Lower leg skin (tissue), 4 donors: ENCODE results near the gene WDR6. TPM values are rescaled to one million over a fixed set of nuclear protein-coding genes. Genes with fewer than 3 reads are reported as not detected.

ENCODE experiments used
- DNase-seq, 2 donors: peaks; one replicate each; pipeline ENCODE4 v3.0.0-alpha.2; 2019; ENCODE audit warnings: low spot score in 2 of 2
- H3K4me3 ChIP-seq: fragments of 200-600 bp; sonication (generic); 2 replicates; pipeline ENCODE4 v1.5.1; 2017; ENCODE audit warnings: mild to moderate bottlenecking, low read depth; ENCODE audit not compliant: poor library complexity, severe bottlenecking
- CTCF ChIP-seq, 3 donors: fragments of 450-650 bp; IDR thresholded peaks; one replicate each; pipeline ENCODE4 v1.5.1; 2016; ENCODE audit warnings: antibody characterized with exemption in 3 of 3, mild to moderate bottlenecking in 3 of 3, moderate library complexity in 2 of 3
- POLR2A ChIP-seq, 2 donors: fragments of 450-650 bp; IDR thresholded peaks; one replicate each; pipeline ENCODE4 v1.6.1; 2016 to 2017; ENCODE audit warnings: antibody characterized with exemption in 2 of 2, mild to moderate bottlenecking in 1 of 2, moderate library complexity in 1 of 2
- WGBS, 2 donors: methylation state at CpG; one replicate each; pipeline ENCODE4 v1.1.5; 2018; 5-methylcytosine and 5-hydroxymethylcytosine counted together
- intact Hi-C: fragments of 100-400 bp; cut with DNase I; formaldehyde crosslinking; loops from one replicate; pipeline ENCODE4 v1.15.0; 2023; ENCODE audit warnings: low total_unique reads
- total RNA-seq, 4 donors: library from RNA; depleted of rRNA; stranded (reverse); fragments of >200 nt; gene quantifications; one replicate each; pipeline ENCODE4 v1.1.0, GENCODE V29; 2016

WDR6 gene
- total RNA-seq, 4 donors from 2014 or later = 39.5 to 86.9 (median 49.8) TPM

GRCh38 chr3:48980295-48980694 is 26.9 kb upstream of the WDR6 start:
- intact Hi-C loops = loop anchor here (10.0 kb wide), 2 partner anchors 185 to 475 kb away; partner anchors contain the start of gene CCDC71
- DNase-seq = no peak
- 89 to 93% methylated on average over 4 of the region's 4 CpGs for WGBS, 2 donors
- no peak for TF ChIP-seq CTCF (IDR thresholded peaks at IDR 0.05)
- TF ChIP-seq POLR2A (IDR thresholded peaks at IDR 0.05) = no peak
- no peak overlapping the region for H3K4me3 ChIP-seq

- DNase-seq = no peak
- TF ChIP-seq CTCF (IDR thresholded peaks at IDR 0.05) = no peak
- no peak for TF ChIP-seq POLR2A (IDR thresholded peaks at IDR 0.05)
- H3K4me3 ChIP-seq = no peak overlapping the region
- intact Hi-C loops = loop anchor here (10.0 kb wide), 2 partner anchors 183 to 473 kb away; partner anchors contain the start of gene CCDC71
Measured at GRCh38 chr3:48982016-48982415, 25.2 kb upstream of the WDR6 start.

- DNase-seq = no peak
- TF ChIP-seq POLR2A (IDR thresholded peaks at IDR 0.05) (no peak), CTCF (IDR thresholded peaks at IDR 0.05) (no peak)
- intact Hi-C loops = loop anchor here (10.0 kb wide), 2 partner anchors 182 to 472 kb away; partner anchors contain the start of gene CCDC71
- H3K4me3 ChIP-seq = no peak overlapping the region
- WGBS, 2 donors = 83 to 93% methylated on average over 5 of the region's 5 CpGs
Measured at GRCh38 chr3:48982686-48983085, 24.5 kb upstream of the WDR6 start.

GRCh38 chr3:48983096-48983495 is 24.1 kb upstream of the WDR6 start:
- no peak overlapping the region for H3K4me3 ChIP-seq
- no peak for DNase-seq
- WGBS, 2 donors = 92 to 96% methylated on average over 4 of the region's 4 CpGs
- TF ChIP-seq CTCF (IDR thresholded peaks at IDR 0.05) = no peak
- TF ChIP-seq POLR2A (IDR thresholded peaks at IDR 0.05) = no peak
- intact Hi-C loops = loop anchor here (10.0 kb wide), 2 partner anchors 182 to 472 kb away; partner anchors contain the start of gene CCDC71

- DNase-seq = no peak
- H3K4me3 ChIP-seq = no peak overlapping the region
- no peak for TF ChIP-seq CTCF (IDR thresholded peaks at IDR 0.05)
- TF ChIP-seq POLR2A (IDR thresholded peaks at IDR 0.05) = no peak
- intact Hi-C loops = loop anchor here (10.0 kb wide), 2 partner anchors 180 to 470 kb away; partner anchors contain the start of gene CCDC71
Measured at GRCh38 chr3:48984663-48985062, 22.5 kb upstream of the WDR6 start.

- DNase-seq = no peak
- intact Hi-C loops = loop anchor here (10.0 kb wide), 2 partner anchors 179 to 469 kb away; partner anchors contain the start of gene CCDC71
- WGBS, 2 donors = 87 to 89% methylated on average over 7 of the region's 7 CpGs
- no peak overlapping the region for H3K4me3 ChIP-seq
- TF ChIP-seq CTCF (IDR thresholded peaks at IDR 0.05) (no peak), POLR2A (IDR thresholded peaks at IDR 0.05) (no peak)
Measured at GRCh38 chr3:48985831-48986376, 21.3 kb upstream of the WDR6 start.
